ENCODE results near the gene DCHS2.

DNA sequence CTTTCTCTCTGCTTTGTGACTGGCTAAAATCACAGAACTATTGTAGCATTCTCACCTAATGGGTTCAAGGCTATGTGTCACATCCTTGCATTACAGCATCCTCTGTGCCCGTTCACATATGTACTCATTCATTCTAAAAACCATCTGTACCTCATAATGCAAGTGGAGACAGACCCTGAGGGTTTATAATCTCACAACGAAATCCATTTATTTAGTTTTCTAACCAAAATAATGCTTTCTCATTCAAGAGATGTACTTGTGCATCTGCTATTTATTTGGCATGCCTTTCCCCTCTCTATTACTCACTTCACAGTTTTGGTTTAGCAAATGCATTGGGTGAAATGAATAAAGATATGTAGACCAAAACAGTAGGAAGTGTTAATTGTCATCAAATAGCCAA lies 261.5 kb downstream of the DCHS2 start:
- TF ChIP-seq POLR2AphosphoS5 (IDR thresholded peaks at IDR 0.05; ENCODE audit: low read depth, low read length): no peak
- TF ChIP-seq, protein P1, sequence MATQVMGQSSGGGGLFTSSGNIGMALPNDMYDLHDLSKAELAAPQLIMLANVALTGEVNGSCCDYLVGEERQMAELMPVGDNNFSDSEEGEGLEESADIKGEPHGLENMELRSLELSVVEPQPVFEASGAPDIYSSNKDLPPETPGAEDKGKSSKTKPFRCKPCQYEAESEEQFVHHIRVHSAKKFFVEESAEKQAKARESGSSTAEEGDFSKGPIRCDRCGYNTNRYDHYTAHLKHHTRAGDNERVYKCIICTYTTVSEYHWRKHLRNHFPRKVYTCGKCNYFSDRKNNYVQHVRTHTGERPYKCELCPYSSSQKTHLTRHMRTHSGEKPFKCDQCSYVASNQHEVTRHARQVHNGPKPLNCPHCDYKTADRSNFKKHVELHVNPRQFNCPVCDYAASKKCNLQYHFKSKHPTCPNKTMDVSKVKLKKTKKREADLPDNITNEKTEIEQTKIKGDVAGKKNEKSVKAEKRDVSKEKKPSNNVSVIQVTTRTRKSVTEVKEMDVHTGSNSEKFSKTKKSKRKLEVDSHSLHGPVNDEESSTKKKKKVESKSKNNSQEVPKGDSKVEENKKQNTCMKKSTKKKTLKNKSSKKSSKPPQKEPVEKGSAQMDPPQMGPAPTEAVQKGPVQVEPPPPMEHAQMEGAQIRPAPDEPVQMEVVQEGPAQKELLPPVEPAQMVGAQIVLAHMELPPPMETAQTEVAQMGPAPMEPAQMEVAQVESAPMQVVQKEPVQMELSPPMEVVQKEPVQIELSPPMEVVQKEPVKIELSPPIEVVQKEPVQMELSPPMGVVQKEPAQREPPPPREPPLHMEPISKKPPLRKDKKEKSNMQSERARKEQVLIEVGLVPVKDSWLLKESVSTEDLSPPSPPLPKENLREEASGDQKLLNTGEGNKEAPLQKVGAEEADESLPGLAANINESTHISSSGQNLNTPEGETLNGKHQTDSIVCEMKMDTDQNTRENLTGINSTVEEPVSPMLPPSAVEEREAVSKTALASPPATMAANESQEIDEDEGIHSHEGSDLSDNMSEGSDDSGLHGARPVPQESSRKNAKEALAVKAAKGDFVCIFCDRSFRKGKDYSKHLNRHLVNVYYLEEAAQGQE (IDR thresholded peaks at IDR 0.05; ENCODE audit: insufficient read depth in 1 of 2, low read depth in 2 of 2, low read length in 2 of 2): no peak
- TF ChIP-seq SIN3A (IDR thresholded peaks at IDR 0.05; ENCODE audit: borderline replicate concordance, insufficient read depth, low read length): no peak
